Endodermal cell (in vitro differentiated cells): ENCODE data around the gene DHX32. TPM values are rescaled to one million over a fixed set of nuclear protein-coding genes. Genes with fewer than 3 reads are reported as not detected.
"Not testable (repeated sequence)": the region's sequence is repeated elsewhere in the genome, so short reads cannot be mapped to it uniquely, and the experiment has no call there.

ENCODE experiments used
- DNase-seq: peaks from one replicate; pipeline ENCODE4 v3.0.0-alpha.2; 2017
- H3K27ac ChIP-seq: 2 replicates; pipeline ENCODE4 v1.5.1; 2013; ENCODE audit warnings: mild to moderate bottlenecking, low read depth, low read length, moderate library complexity
- H3K27me3 ChIP-seq: 2 replicates; pipeline ENCODE4 v1.6.1; 2013; ENCODE audit warnings: mild to moderate bottlenecking, low read length, moderate library complexity; ENCODE audit not compliant: insufficient read depth, control insufficient read depth, poor library complexity, severe bottlenecking
- H3K36me3 ChIP-seq: 2 replicates; pipeline ENCODE4 v1.7.0; 2013; ENCODE audit warnings: mild to moderate bottlenecking, low read length, moderate library complexity; ENCODE audit not compliant: control insufficient read depth, insufficient read depth
- H3K4me1 ChIP-seq: one replicate; pipeline ENCODE4 v1.7.0; 2013; ENCODE audit warnings: low read length; ENCODE audit not compliant: control insufficient read depth, insufficient read depth
- H3K4me3 ChIP-seq: 2 replicates; pipeline ENCODE4 v1.5.1; 2013; ENCODE audit warnings: mild to moderate bottlenecking, low read length, moderate library complexity
- H3K9ac ChIP-seq: 2 replicates; pipeline ENCODE4 v1.6.1; 2013; ENCODE audit warnings: mild to moderate bottlenecking, low read length, moderate library complexity; ENCODE audit not compliant: poor library complexity, severe bottlenecking; ENCODE audit errors: extremely low read depth
- H3K9me3 ChIP-seq: 2 replicates; pipeline ENCODE4 v1.6.1; 2013; ENCODE audit warnings: mild to moderate bottlenecking, low read length, moderate library complexity; ENCODE audit not compliant: control insufficient read depth
- H3K27ac Mint-ChIP-seq: 2 replicates; pipeline ENCODE4 v1.8.0; 2020; ENCODE audit warnings: mixed read lengths
- H3K27me3 Mint-ChIP-seq: 2 replicates; pipeline ENCODE4 v1.8.0; 2021; ENCODE audit warnings: mild to moderate bottlenecking, mixed read lengths; ENCODE audit not compliant: insufficient read depth
- H3K36me3 Mint-ChIP-seq: 2 replicates; pipeline ENCODE4 v1.8.0; 2020; ENCODE audit warnings: low read depth, mixed read lengths
- H3K4me1 Mint-ChIP-seq: 2 replicates; pipeline ENCODE4 v1.8.0; 2020; ENCODE audit warnings: mixed read lengths
- H3K4me3 Mint-ChIP-seq: 2 replicates; pipeline ENCODE4 v1.8.0; 2020; ENCODE audit warnings: mild to moderate bottlenecking, moderate library complexity, mixed read lengths
- H3K9me3 Mint-ChIP-seq: 2 replicates; pipeline ENCODE4 v1.8.0; 2020; ENCODE audit warnings: mild to moderate bottlenecking, mixed read lengths
- WGBS, 2 experiments: methylation state at CpG; one replicate each; pipeline versions ENCODE4 v1.1.5 to v1.1.7; 2013; ENCODE audit warnings: missing lambda C conversion rate in 2 of 2, mixed read lengths in 1 of 2; ENCODE audit not compliant: insufficient coverage in 1 of 2, insufficient read length in 1 of 2; 5-methylcytosine and 5-hydroxymethylcytosine counted together
- total RNA-seq, 2 donors: library from RNA; stranded (reverse); fragmentation: NEBNext Ultra II Directional in 1 of 2; extraction: Animal tissue kit (Norgen Biotek cat#: 25700) in 1 of 2; gene quantifications; 2 replicates in 1 of 2; 3 replicates in 1 of 2; pipeline ENCODE4 v1.2.1, GENCODE V29; 2021
- TF ChIP-seq, protein P1 (sequence below): fragments of 200-600 bp; sonication (generic); conservative IDR thresholded peaks from 2 replicates; pipeline ENCODE4 v1.5.0; 2021; ENCODE audit warnings: antibody characterized with exemption, mild to moderate bottlenecking

The DHX32 gene
- total RNA-seq, 2 donors from 2014 or later = 25.4 to 38.1 TPM

DNA sequence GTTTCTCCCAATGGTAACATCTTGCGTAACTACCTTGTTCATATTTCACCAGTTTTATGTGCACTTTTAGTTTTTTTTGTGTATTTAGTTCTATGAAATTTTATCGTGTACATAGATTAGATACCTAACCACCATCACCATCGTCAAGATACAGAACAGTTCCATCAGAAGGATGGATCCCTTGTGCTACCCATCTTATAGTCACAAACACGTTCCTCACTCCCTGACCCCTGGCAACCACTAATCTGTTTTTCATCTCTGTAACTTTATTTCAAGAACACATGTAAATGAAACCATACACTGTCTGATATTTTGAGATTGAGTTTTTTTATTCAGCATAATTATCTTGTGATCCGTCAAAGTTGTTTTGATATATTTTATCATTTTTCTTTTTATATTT lies 45.2 kb upstream of the DHX32 start:
- Histone ChIP-seq H3K27ac (no peak overlapping the region), H3K9ac (no peak overlapping the region), H3K9me3 (peaks cover 5% of the 10 kb centered on the region), H3K36me3 (no peaks in the 10 kb centered on the region), H3K27me3 (no peaks in the 10 kb centered on the region), H3K4me3 (no peak overlapping the region), H3K4me1 (no peaks in the 10 kb centered on the region)
- H3K36me3 Mint-ChIP-seq = peaks cover 2% of the 10 kb centered on the region
- DNase-seq = no peak
- no peak overlapping the region for H3K4me3 Mint-ChIP-seq
- 75 to 83% methylated on average over 3 to 4 of the region's 5 CpGs for WGBS, 2 experiments
- H3K9me3 Mint-ChIP-seq = peaks cover 10% of the 10 kb centered on the region
- H3K27me3 Mint-ChIP-seq = no peaks in the 10 kb centered on the region
- H3K27ac Mint-ChIP-seq = no peak overlapping the region
- H3K4me1 Mint-ChIP-seq = no peaks in the 10 kb centered on the region
- TF ChIP-seq, protein P1, sequence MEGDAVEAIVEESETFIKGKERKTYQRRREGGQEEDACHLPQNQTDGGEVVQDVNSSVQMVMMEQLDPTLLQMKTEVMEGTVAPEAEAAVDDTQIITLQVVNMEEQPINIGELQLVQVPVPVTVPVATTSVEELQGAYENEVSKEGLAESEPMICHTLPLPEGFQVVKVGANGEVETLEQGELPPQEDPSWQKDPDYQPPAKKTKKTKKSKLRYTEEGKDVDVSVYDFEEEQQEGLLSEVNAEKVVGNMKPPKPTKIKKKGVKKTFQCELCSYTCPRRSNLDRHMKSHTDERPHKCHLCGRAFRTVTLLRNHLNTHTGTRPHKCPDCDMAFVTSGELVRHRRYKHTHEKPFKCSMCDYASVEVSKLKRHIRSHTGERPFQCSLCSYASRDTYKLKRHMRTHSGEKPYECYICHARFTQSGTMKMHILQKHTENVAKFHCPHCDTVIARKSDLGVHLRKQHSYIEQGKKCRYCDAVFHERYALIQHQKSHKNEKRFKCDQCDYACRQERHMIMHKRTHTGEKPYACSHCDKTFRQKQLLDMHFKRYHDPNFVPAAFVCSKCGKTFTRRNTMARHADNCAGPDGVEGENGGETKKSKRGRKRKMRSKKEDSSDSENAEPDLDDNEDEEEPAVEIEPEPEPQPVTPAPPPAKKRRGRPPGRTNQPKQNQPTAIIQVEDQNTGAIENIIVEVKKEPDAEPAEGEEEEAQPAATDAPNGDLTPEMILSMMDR = no peak

DNA sequence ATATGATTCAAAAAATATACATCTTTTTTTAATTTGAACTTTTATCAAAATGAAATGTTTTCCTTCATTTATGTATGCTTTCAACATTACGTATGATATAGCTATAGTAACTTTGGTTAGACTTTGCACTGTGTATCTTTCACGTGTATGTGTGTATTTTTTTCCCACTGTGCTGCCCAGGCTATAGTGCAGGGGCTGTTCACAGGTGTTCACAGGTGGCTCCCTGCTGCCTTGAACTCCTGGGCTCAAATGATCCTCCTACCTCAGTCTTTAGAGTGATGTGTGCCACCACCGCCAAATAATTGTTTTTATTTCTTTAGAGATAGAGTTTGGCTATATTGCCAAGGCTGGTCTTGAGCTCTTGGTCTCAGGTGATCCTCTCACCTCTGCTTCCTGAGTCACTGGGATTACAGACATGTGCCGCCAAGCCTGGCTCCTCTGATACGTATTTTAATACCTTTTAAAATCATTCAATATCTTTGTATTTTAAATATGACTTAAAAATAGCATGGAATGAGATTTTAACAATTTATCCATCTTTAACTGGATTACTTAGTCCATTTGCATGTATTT lies 44.3 kb upstream of the DHX32 start:
- H3K27ac Mint-ChIP-seq = no peak overlapping the region
- no peak overlapping the region for H3K4me3 Mint-ChIP-seq
- H3K4me3 ChIP-seq = no peak overlapping the region
- H3K9me3 ChIP-seq = peaks cover 5% of the 10 kb centered on the region
- no peaks in the 10 kb centered on the region for H3K27me3 Mint-ChIP-seq
- no peaks in the 10 kb centered on the region for H3K4me1 ChIP-seq
- no peak overlapping the region for H3K27ac ChIP-seq
- H3K36me3 Mint-ChIP-seq = no peaks in the 10 kb centered on the region
- TF ChIP-seq, protein P1 = no peak
- no peak overlapping the region for H3K9ac ChIP-seq
- no peak for DNase-seq
- H3K9me3 Mint-ChIP-seq = peaks cover 2% of the 10 kb centered on the region
- H3K36me3 ChIP-seq = no peaks in the 10 kb centered on the region
- 83 to 100% methylated on average over 1 to 4 of the region's 5 CpGs for WGBS, 2 experiments
- H3K27me3 ChIP-seq = no peaks in the 10 kb centered on the region
- no peaks in the 10 kb centered on the region for H3K4me1 Mint-ChIP-seq

DNA sequence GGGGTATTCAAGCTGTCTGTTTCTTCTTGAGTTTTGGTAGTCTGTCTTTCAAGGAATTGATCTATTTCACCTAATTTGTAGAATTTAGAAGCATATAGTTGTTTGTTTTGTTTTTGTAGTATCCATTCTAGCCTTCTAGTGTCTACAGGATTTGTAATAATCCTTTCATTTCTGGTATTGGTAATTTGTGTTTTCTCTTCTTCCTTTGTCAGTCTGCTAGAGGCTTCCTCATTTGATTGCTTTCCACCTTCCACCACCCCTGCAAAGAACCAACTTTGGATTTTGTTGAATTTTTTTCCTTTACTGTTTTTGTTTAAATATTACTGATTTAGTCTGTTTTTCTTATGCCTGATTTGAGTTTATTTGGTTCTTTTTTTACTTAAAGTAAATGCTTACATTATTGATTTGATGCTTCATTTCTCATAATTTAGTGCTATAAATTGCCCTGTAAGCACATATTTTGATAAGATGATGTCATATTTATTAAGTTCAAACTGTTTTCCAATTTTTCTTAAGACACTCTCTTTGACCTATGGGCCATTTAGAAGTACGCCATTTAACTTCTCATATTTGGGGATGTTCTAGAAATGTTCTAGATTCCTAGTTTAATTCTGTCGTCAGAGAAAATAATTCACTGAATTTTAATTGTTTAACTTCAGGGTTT lies 40.7 kb upstream of the DHX32 start:
- H3K27ac Mint-ChIP-seq, H3K4me3 ChIP-seq: not testable (repeated sequence)

DNA sequence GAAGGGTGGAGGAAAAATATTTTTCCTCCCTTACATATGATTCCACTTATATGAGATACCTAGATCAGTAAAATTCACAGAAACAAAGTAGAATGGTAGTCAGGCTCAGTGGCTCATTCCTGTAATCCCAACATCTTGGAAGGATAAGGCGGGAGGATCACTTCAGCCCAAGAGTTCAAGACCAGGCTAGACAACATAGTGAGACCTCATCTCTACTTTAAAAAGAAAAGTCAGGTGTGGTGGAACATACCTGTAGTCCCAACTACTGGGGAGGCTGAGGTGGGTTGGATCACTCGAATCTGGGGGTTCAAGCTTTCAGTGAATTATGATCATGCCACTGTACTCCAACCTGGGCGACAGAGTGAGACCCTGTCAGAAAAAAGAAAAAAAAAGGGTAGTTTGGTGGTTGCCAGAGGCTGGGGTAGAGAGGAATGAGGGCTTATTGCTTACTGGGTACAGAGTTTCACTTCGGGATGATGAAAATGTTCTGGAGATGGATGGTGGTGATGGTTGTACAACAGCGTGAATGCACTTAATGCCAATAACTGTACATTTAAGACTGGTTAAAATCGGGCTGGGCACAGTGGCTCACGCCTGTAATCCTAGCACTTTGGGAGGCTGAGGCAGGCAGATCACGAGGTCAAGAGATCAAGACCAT lies 36.7 kb upstream of the DHX32 start:
- DNase-seq, H3K36me3 Mint-ChIP-seq, H3K9me3 Mint-ChIP-seq, H3K4me3 ChIP-seq, H3K27ac ChIP-seq, H3K9ac ChIP-seq, H3K27me3 ChIP-seq, H3K27me3 Mint-ChIP-seq, H3K4me1 ChIP-seq, H3K9me3 ChIP-seq, H3K4me3 Mint-ChIP-seq, H3K4me1 Mint-ChIP-seq, H3K36me3 ChIP-seq, H3K27ac Mint-ChIP-seq: not testable (repeated sequence)
- WGBS, 2 experiments = 73 to 89% methylated on average over 2 to 8 of the region's 8 CpGs

More for the DNA sequence above, 40.7 kb upstream of the DHX32 start:
- not testable (repeated sequence) for H3K27me3 ChIP-seq, H3K4me1 Mint-ChIP-seq, H3K9me3 Mint-ChIP-seq, H3K9ac ChIP-seq, DNase-seq, H3K36me3 ChIP-seq, H3K27me3 Mint-ChIP-seq, H3K4me3 Mint-ChIP-seq, H3K4me1 ChIP-seq, H3K36me3 Mint-ChIP-seq, H3K9me3 ChIP-seq, H3K27ac ChIP-seq
- no CpG with 5 or more reads among the region's 2 CpGs for WGBS, 2 experiments
